KOPT-K1 (cell line): ENCODE results near the gene PCCB.
"Not testable (repeated sequence)": the region's sequence is repeated elsewhere in the genome, so short reads cannot be mapped to it uniquely, and the experiment has no call there.

ENCODE experiments used
- H3K27ac ChIP-seq: fragments of 200-600 bp; sonication (generic); 2 replicates; pipeline ENCODE4 v1.5.1; 2016; ENCODE audit warnings: antibody characterized with exemption, mild to moderate bottlenecking, low read depth, low read length; ENCODE audit not compliant: poor library complexity, severe bottlenecking
- H3K36me3 ChIP-seq: fragments of 200-600 bp; sonication (generic); 2 replicates; pipeline ENCODE4 v1.5.1; 2017; ENCODE audit warnings: antibody characterized with exemption, mild to moderate bottlenecking, low read length, moderate library complexity; ENCODE audit not compliant: insufficient read depth
- H3K9me3 ChIP-seq: fragments of 200-600 bp; sonication (generic); 2 replicates; pipeline ENCODE4 v1.5.1; 2017; ENCODE audit warnings: antibody characterized with exemption, low read length, mild to moderate bottlenecking; ENCODE audit not compliant: insufficient read depth, poor library complexity, severe bottlenecking

PCCB gene

GRCh38 chr3:136249593-136249992 is 547 bp upstream of the PCCB start:
- H3K27ac ChIP-seq, result peak overlapping the region; percentile 72
- H3K36me3 ChIP-seq, result no peaks in the 10 kb centered on the region
- H3K9me3 ChIP-seq, result no peaks in the 10 kb centered on the region

DNA sequence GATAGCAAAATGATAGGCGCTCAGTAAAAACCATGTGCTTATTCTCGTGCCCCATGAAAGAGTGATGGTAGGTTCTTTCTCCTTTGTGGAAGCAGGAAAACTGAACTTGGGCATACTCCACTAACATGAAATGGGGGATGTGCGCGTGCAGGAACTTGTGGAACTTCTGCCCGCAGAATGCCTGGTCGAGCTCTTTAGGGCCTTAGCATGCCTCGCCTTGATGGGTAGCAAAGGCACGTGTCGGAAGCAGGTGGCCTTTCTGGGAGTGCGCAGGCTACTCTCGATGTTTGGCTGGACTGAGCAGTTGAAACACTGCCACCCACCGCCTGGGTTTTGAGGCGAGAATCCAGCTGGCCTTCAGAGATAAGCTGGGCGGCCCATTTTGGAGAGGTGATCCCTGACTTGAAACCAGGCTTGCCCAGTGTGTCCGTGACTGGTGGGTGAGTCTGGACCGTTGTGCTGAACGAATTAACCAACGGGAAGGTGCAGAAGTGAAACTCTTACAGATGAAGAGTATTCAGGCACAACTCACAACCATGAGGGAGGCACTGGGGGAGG is 842 bp downstream of the PCCB start:
- H3K27ac ChIP-seq, result peak overlapping the region; percentile 72
- no peaks in the 10 kb centered on the region for H3K9me3 ChIP-seq
- peaks cover 12% of the 10 kb centered on the region for H3K36me3 ChIP-seq

DNA sequence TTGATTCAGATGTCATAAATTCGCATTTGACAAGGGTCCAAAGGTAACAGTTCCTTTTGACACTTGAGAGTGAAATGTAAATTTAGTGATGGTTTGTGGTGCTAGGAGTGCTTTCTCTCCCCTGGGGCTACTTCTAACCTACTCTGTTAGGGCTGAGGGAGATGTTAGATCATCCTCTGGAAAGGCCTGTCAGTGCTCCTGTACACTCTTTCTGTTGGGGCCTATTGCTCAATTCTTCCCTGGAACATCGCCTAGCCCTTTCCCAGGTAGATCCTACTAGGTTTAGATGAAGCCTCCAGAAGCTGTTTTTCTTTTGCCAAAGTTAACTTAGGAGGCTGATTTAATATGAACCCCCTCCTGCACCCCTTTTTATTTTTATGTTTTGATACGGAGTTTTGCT is 1.4 kb downstream of the PCCB start:
- Histone ChIP-seq H3K36me3 (peaks cover 17% of the 10 kb centered on the region), H3K27ac (peak overlapping the region; percentile 72), H3K9me3 (no peaks in the 10 kb centered on the region)

- Histone ChIP-seq H3K9me3 (no peaks in the 10 kb centered on the region), H3K27ac (no peak overlapping the region), H3K36me3 (peaks cover 55% of the 10 kb centered on the region)
Measured at GRCh38 chr3:136255672-136256406, 5.7 kb downstream of the PCCB start.

DNA sequence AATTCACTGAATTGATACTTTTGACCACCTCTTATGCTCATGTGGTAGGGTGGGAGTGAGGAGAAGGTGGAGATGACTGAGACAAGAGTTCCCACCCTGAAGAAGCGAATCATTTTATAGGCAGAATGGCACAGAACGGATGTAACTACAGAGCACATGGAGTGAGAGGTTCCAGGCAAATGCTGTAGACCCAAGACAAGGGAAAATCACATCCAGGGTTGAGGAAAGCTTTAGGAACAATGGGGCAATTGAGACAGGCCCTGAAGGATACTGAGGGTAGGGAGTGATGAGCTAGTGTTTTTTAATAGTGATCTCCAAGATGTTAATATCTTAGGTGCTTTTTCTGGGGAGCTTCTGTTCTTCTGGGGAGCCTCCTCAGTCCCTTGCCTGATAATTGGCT is 8.1 kb downstream of the PCCB start:
- Histone ChIP-seq H3K27ac (no peak overlapping the region), H3K36me3 (peaks cover 78% of the 10 kb centered on the region)

DNA sequence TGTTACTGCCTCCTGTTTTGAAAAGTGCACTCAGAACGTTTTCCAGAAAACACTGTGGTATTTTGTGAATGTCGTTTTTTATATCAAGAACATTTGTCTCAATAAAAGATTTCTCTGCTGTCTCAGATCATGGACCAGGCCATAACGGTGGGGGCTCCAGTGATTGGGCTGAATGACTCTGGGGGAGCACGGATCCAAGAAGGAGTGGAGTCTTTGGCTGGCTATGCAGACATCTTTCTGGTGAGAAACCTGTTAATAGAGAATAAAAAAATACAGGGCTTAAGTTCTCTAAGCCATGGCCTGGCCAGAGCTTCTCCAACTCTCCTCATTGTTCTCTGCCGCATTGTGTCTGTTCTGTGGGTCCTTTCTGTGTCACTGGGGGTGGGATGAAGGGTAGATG is 11.7 kb downstream of the PCCB start:
- no peak overlapping the region for H3K27ac ChIP-seq
- H3K36me3 ChIP-seq, result peaks cover 76% of the 10 kb centered on the region

More for the DNA sequence above, 8.1 kb downstream of the PCCB start:
- H3K9me3 ChIP-seq, result no peaks in the 10 kb centered on the region

GRCh38 chr3:136262559-136262958 is 12.4 kb downstream of the PCCB start:
- Histone ChIP-seq H3K27ac (no peak overlapping the region), H3K9me3 (no peaks in the 10 kb centered on the region), H3K36me3 (peaks cover 71% of the 10 kb centered on the region)

More for the DNA sequence above, 11.7 kb downstream of the PCCB start:
- H3K9me3 ChIP-seq, result no peaks in the 10 kb centered on the region

- Histone ChIP-seq H3K27ac (no peak overlapping the region), H3K36me3 (peaks cover 70% of the 10 kb centered on the region), H3K9me3 (no peaks in the 10 kb centered on the region)
Measured at GRCh38 chr3:136263251-136263650, 13.1 kb downstream of the PCCB start.

DNA sequence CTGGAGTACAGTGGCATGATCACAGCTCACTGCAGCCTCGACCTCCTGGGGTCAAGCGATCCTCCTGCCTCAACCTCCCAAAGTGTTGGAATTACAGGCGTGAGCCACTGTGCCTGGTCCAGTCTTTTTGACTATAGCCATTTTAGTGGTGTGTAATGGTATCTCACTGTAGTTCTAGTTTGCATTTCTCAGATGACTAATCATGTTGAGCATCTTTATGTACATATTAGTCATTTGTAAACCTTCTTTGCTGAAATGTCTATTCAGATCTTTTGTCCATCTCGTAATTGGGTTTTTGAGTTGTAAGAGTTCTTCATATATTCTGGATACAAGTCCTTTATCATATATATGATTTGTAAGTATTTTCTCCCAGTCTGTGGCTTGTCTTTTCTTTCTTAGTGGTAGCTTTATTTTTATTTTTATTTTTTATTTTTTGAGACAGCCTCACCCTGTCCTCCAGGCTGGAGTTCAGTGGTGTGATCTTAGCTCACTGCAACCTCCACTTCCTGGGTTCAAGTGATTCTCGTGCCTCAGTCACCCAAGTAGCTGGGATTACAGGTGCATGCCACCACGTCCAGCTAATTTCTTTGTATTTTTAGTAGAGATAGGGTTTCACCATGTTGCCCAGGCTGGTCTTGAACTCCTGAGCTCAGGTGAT is 16.5 kb downstream of the PCCB start:
- H3K36me3 ChIP-seq, result peaks cover 64% of the 10 kb centered on the region
- not testable (repeated sequence) for H3K27ac ChIP-seq, H3K9me3 ChIP-seq

GRCh38 chr3:136267235-136267634 is 17.1 kb downstream of the PCCB start:
- Histone ChIP-seq H3K36me3 (peaks cover 58% of the 10 kb centered on the region), H3K9me3 (no peaks in the 10 kb centered on the region), H3K27ac (no peak overlapping the region)

DNA sequence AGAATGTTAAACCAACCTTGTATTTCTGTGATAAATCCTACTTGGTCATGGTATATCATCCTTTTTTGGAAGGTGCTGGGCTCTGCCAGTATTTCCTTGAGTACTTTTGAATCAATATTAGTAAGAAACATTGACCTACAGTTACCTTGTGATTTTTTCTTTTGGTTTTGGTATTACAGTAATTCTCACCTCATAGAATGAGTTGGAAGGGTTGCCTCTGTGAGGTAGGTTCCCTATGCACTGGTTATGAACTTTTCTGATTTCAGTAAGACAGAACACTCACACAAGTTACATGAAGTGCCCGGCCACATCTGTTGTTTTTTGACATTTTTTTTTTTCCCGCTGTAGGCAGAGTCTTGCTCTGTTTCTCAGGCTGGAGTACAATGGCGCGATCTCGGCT is 20.0 kb downstream of the PCCB start:
- Histone ChIP-seq H3K9me3 (peaks cover 15% of the 10 kb centered on the region), H3K27ac (no peak overlapping the region), H3K36me3 (peaks cover 41% of the 10 kb centered on the region)

DNA sequence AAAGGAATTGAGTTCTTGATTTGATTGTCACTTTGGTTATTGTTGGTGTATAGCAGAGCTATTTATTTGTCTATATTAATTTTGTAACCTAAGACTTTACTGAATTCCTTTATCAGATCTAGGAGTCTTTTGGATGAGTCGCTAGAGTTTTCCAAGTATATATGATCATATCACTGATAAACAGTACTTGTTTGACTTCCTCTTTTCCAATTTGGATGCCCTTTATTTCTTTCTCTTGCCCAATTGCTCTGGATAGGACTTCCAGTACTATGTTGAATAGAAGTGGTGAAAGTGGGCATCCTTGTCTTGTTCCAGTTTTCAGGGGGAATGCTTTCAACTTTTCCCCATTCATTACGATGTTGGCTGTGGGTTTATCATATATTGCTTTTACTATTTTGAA is 21.5 kb downstream of the PCCB start:
- Histone ChIP-seq H3K36me3 (peaks cover 41% of the 10 kb centered on the region), H3K9me3 (peaks cover 15% of the 10 kb centered on the region)
- not testable (repeated sequence) for H3K27ac ChIP-seq

DNA sequence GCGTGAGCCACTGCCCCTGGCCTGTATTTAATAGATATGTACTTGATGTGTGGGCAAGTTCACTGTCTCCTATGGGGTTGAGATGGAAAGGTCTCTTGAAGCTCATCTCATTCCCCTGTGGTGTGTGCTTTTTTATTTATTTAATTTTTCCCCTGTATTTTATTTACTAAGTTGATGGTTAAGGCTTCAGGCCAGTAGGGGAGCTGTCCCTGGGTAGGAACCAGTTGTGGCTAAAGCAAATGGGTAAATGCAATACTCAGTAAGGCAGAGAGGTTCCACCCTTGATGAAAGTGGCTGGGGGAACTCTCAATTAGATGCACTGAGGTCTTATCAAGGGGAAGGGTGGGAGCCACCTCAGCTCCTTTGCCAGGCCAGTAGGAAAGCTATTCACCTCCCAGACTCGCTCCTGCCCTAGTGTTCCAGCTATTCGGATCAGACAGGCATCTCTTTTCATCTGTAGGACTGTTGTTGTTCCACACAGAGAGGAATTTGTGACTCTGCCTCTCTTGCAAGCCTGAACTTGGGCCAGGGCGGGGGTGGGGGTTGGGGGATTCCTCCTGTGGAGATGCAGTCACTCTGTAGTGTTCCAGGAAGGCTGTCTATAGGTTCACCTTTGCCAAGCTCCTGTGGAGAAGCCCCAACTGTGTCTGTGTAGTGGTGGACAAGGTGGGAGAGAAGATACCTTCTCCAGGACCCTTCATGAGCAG is 26.1 kb downstream of the PCCB start:
- Histone ChIP-seq H3K27ac (no peak overlapping the region), H3K36me3 (peaks cover 48% of the 10 kb centered on the region), H3K9me3 (peaks cover 42% of the 10 kb centered on the region)

DNA sequence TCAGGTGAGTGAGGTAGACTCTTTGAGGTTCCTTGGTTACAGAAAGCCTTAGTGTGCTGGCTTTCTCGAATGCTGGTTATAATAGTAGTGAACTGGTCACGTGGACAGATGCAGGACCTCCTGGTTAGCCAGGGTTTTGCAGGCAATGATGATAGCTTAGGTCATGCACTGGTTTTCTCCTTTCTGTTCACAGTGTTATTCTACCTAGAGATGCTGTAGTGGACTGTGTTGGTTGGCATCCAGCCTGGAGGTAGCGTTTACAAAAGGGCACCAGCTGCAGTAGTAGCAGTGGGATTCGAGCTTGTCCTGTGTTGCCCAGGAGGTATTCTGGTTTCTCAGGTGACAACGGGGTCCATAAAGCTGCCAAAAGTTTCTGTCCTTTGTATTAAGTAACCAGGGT is 27.0 kb downstream of the PCCB start:
- peaks cover 51% of the 10 kb centered on the region for H3K36me3 ChIP-seq
- H3K9me3 ChIP-seq, result peaks cover 45% of the 10 kb centered on the region
- H3K27ac ChIP-seq, result no peak overlapping the region

DNA sequence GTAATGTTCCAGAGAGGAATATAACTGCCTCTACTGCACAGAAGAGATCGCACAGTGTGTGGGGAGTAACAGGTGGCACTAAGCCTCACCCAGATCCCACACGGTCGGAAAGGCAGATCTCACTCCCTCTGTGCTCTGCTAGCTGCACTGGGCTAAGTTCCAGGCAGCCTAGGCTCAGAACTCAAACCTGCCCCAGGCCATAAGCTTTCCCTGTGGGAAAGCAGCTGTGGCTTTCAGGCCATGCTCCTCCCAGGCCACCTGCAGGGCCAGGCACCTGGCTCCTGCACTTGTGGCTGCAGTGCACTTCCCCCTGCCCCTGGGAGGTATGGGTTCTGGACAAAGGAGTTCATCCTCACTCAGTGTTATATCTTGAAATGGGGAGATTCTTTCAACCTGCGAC is 27.5 kb downstream of the PCCB start:
- Histone ChIP-seq H3K9me3 (peaks cover 45% of the 10 kb centered on the region), H3K27ac (no peak overlapping the region), H3K36me3 (peaks cover 52% of the 10 kb centered on the region)
